OCI-M2 (cell line): ENCODE measurements around the gene PPP1R37.

Experiments used
- DNase-seq: peaks from one replicate; lab custom pipeline; 2025; ENCODE audit not compliant: unreplicated experiment; lab: John Stamatoyannopoulos, UW

PPP1R37 gene

DNA sequence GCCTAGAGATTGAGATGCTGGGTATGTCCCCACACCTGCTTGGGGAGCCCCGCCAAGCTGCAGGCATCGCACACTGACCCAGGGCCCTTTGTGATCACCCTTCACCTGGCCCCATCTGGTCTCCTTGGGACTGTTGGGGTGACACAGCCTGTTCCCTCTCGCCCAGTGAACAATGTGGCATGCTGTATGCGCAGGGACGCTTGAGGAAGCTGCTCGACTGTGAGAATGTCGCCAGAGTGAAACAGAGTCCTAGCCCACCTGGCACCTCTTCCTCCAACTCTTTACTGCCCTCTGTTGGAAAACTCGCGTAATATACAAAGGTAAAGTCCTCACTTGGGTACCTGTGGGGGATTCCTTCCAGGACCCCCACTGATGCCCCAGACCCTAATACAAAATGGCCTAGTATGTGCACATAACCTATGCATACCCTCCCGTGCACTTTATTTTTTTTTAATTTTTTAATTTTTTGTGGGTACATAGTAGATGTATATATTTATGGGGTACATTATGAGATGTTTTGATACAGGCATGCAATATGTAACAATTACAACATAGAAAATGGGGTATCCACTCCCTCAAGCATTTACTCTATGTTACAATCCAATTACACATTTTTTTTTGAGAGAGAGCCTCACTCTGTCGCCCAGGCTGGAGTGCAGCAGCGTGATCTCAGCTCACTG is 94.6 kb downstream of the PPP1R37 start:
- DNase-seq: no peak

DNA sequence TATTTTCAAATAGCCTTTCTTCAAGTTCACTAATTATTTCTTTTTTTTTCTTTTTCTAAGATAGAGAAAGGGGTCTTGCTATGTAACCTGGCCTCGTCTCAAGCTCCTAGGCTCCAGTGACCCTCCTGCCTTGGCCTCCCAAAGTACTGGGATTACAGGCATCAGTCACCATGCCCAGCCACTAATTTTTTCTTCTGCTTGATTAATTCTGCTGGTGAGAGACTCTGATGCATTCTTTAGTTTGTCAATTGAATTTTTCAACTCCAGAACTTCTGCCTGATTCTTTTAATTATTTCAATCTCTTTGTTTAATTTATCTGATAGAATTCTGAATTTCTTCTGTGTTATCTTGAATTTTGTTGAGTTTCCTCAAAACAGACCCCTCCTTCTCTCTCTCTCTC is 97.0 kb downstream of the PPP1R37 start:
- DNase-seq: no peak

DNA sequence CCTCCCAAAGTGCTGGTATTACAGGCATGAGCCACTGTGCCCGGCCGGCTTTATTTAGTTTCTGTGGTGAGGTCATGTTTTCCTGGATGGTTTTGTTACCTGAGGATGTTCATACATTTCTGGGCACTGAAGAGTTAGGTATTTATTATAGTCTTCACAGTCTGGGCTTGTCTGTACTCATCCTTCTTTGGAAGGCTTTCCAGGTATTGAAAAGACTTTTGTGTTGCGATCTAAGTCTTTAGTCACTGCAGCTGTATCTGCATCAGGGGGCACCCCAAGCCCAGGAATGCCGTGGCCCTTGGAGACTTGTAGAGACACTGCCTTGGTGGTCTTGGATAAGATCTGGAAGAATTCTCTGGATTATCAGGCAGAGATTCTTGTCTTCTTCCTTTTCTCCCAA is 98.4 kb downstream of the PPP1R37 start:
- no peak for DNase-seq

DNA sequence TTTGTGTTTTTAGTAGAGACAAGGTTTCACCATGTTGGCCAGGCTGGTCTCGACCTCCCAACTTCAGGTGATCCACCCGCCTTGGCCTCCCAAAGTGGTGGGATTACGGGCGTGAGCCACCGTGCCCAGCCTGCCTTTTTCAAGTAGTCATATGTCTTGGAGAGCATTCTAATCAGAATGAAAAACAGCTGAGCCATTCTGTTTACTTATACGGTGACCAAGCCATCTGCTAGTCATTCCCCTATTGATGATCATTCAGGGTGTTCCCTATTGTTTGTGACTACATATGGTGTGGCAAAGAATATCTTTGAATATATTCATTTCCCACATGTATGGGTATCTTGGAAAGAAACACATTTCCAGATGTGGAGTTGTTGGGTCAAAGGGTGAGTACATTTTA is 102.8 kb downstream of the PPP1R37 start:
- DNase-seq: no peak
